Measurements from ENCODE around the gene ASB3.

ASB3 gene

DNA sequence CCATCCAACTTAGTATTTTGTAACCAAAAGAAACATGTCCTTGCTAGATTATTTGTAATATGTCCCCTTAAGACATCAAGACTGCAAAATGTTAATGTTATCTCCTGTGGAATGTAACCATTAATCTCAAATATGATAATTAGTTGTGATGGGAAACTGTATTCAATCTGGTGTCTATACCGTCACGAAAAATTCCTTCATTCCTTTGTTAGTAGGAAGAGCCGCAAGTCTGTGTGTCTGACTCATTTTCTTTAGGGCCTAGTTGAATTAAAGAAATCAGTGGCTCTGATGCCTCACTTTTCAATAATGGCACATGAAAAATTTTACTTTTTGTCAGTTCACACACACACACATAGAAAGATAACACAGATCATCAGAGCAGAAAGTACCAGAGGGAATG, 146.3 kb downstream of the ASB3 start:
- DNase-seq: no peak

DNA sequence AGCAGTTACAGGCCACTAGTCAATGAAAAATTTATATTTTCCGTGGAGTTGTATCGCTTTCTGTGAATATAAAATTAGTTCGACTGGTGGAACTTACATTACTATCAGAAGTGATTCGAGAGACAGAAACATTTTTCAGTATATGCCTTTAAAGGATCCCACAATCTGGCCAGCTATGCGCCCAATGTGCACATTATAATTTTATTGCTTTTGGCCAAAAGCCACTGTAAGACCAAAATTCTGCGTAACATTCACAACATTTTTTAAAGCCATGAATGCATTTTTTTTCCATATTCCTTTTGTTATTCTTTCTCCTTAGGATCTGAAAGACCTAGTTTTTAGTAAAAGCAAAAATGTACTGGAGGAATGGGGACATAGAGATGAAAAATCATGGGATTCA, 150.2 kb downstream of the ASB3 start:
- no peak for DNase-seq

DNA sequence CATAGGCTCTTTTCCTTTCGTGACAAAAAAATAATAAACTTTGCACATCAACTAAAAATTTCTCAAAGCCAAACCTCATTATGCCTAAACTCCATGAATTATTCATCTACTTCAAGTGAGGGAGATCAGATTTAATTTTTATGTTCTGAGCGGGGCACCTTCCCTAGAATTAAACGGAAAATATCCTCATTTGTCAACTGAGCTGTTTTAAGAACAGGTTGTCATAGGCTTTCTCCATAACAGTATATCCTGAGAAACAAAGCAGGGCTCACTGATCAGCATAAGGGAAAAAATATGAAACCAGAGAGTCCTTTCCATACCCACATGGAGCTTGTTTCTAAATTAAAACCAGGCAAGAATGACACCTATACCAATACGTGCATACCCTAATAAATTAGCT, 150.6 kb downstream of the ASB3 start:
- DNase-seq: no peak

DNA sequence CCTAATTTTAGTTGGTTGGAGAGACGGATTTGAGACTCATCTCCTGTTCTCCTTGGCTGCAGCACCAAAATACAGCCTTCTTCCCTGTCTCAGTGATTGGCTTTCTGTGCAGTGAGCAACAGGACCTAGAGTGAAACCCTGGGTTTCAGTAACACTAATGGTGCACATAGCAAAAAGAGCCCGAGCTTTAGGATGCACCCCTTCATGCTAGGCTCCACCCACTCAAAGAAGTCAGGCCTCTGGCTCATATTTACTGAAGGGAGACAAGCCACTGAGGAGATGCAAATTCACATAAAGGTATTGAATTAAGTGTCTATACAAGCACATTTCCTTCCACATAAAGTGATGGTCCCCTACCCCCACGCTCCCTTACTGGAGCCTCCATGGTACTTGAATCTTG, 151.1 kb downstream of the ASB3 start:
- no peak for DNase-seq

DNA sequence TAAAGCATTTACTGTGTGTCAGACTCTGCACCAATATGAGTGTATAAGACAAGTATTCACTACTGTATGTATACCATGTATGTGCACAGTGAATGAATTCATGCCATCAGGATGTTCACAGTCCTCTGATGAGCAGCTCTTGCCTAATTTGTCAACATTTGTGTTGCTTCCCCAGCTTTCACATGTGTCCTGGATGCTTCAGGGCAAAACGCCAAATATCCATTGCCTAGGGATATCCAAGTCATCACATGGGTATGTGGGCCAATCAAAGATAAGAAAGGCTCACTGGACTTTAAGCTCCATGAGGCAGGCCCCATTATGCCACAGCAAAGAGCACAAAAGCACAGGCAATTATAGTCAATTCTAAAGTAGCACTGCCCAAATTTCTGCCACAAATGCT, 153.3 kb downstream of the ASB3 start:
- no peak for DNase-seq

DNA sequence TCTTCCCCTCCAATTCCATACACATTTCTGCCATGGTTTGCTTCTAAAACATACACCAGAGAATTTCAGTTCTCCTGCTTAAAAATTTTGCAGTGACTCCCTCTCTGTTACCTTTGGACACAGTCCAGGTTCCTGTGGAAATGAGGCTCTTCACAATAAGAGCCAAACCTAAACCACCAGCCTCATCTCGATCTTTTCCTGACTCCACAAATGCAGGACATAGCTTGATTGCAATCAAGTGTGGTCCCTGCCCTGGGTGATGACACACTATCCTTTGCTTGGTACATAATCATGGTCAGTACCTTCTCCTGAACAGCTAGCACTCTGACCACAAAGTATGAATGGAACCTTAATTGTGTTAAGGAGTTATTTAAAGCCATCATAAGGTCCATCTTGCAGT, 154.0 kb downstream of the ASB3 start:
- no peak for DNase-seq

DNA sequence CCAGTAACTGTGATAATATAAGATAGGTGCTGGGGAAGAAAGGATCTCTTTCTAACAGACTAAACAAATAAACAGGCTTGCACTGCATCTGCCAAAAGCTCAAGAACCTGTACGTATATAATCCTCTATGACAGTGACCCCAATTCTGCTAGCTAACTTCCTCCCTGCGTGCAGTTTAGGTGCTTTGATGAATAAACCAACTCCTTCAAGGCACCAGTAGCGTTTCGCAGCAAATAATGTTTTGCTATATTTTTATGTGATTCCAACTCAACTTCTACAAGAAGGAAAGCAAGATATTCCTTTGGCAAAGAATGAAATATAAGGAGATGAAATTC, 154.7 kb downstream of the ASB3 start:
- no peak for DNase-seq

DNA sequence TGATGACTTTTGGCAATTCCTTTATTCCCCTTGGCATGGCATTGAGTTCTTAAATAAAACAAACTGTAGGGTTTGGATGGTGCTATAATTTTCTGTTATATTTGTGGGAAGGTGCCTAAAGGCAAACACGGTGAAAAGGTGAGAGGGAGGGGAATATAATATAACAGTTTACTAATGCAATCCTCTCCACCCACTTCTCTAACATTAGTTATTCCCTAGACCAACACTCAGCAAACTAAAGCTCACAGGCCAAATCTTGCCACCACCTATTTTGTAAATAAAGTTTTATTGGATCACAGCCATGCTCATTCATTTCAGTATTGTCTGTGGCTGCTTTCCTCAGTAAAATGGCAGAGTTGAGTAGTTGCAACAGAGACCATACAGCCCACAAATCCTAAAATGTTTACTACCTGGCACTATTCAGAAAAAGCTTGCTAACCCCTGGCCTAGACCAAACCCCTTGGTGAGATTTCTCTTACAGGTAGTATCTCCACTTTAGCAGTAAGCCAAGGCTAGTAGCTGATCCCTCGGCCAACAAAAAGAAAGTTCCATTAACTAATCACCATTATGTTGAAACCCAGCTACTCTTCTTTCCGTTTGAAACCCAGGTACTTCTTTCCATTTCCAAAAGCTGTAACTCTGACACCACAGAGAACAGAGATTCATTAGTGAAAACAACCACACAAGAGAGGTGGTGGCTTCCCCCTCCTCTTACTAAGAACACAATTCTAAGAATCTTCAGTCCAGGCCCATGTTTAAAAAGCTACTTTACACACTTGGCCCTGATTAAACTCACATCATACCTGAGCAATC, 155.2 kb downstream of the ASB3 start:
- no peak for DNase-seq

DNA sequence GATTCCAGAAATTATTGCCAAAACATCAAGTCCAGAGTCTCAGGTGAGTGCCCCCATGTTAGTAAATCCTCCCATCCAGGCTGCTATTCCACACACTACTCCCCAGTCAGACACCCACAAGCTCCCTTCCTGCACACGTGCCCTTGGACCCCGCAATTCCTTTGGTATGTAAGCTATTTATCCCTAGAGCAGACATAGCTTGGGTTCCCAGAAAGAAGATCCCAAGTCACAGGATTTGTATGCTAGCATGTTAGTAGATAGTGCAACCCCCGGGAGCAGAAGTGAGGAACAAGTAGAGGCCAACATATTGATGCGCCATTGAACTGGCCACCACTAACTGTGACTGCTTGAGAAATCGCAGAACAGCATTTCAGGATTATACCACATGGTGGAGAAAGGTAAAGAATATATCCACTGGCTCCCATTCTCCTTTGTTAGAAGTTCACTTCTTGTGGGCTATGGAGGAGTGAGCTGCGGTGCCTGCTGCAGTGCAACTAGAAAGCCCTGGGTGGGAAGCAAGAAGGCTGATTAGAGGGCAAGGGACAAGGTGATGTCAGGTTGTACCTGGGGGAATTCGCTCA, 156.6 kb downstream of the ASB3 start:
- no peak for DNase-seq

DNA sequence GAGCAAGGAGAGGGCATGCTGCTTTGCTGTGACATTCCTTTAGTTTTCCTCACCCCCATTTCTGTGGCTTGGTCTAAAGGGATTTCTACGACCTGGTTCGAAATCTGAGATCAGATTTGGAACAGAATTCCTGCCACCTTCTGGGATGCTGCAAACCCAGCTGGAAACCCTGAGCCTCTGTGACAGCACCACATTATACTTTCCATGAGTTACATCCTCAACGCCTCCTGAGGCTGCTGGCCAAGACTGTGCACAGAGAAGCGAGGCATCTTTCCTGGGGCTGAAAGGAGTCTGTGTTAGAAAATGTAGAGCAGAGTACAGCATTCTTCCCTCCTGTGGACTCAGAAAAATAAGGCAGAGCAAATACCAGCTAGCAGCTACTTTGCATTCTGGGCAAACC, 157.3 kb downstream of the ASB3 start:
- DNase-seq: no peak

DNA sequence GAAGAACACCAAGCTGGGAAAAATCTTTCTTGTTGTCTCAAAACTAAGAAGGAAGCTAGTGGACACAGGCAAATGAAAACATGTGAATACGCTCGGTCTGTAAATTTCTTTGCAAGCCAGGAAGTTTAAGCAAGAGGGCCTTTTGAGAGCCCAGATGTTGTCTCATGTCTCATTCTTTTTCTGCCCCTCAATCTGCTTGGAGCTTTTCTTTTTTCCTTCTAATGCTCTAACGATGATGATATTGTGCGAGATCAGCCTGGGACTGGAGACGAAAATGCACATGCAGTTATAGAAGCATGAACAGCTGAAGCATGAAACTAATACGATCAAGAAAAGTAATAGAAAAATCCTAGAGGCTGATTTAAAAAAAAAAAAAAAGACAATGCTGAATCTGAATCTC, 157.8 kb downstream of the ASB3 start:
- no peak for DNase-seq

DNA sequence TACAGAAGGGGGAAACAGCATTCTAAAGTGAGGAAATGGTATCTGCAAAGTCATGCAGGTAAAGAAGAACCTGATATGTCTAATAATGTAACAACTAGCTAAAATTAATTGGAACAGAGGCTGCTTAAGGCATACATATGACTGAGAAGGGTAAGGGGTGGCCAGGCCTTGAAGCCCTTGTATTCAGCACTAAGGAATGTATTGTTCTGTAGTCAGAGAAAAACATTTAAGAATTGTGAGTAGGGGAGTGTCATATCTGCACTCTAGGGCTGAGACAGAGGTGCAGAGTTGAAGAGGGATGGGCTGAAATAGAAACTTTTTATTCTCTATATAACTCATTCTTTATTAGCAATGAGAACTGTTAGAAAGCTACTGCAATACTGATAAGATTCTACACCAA, 164.6 kb downstream of the ASB3 start:
- DNase-seq: no peak

DNA sequence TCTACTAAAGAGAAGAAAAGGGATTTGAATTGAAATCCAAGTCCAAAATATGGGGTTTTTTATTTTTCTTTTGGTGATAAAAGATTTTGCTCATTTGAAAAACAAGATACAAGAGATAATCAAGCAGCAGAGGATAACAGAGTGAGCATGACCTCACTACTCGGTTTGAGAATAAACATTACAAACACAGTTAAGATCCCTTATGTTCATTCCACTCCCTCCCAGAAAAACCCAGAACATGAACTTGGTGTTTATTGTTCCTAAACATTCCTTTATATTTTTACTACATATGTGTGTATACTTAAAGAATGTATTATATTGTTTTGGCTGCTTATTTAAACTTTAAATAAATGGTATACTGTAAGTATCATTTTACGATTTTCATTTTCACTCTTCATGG, 165.8 kb downstream of the ASB3 start:
- DNase-seq: no peak

Measured in bone marrow (tissue), 2 donors.